IMR-90 (cell line): ENCODE data around the gene RAB11A. TPM values are rescaled to one million over a fixed set of nuclear protein-coding genes. Genes with fewer than 3 reads are reported as not detected.

Experiments used
- ATAC-seq: fragments of 200-7000 bp; cut with Tn5 transposase; 2 replicates; pipeline ENCODE4 v1.9.1; 2020; ENCODE audit warnings: low read depth, mild to moderate bottlenecking, moderate library complexity
- BruUV-seq: library from RNA; stranded (reverse); fragments of 400-500 nt; replicated peaks from 2 replicates; lab custom pipeline; 2021; lab: Mats Ljungman, UMichigan
- CTCF ChIA-PET: fragments of 300-600 bp; formaldehyde crosslinking; extraction: SDS; loops from one replicate; lab custom pipeline; 2021; ENCODE audit warnings: antibody characterized with exemption; lab: Yijun Ruan, JAX
- POLR2A ChIA-PET: fragments of 300-600 bp; sonication (Branson Sonifier 250); formaldehyde crosslinking; loops from one replicate; lab custom pipeline; 2022; ENCODE audit warnings: antibody characterized with exemption; ENCODE audit not compliant: unreplicated experiment; lab: Charles Lee
- DNase-seq: peaks from one replicate; pipeline ENCODE4 v3.0.0; 2013
- H2AFZ ChIP-seq: replicated peaks from 2 replicates; pipeline ENCODE3; 2013; ENCODE audit warnings: low read length, mild to moderate bottlenecking; ENCODE audit not compliant: poor library complexity
- H2AK5ac ChIP-seq: 2 replicates; pipeline ENCODE4 v1.6.1; 2013; ENCODE audit warnings: low read depth, low read length, inconsistent platforms
- H2AK9ac ChIP-seq: replicated peaks from 2 replicates; pipeline ENCODE3; 2013; ENCODE audit warnings: mild to moderate bottlenecking, low read depth, low read length, moderate library complexity; ENCODE audit not compliant: poor library complexity
- H2BK120ac ChIP-seq: 2 replicates; pipeline ENCODE4 v1.6.1; 2013; ENCODE audit warnings: low read depth, low read length, inconsistent platforms
- H2BK15ac ChIP-seq: 3 replicates; pipeline ENCODE4 v1.6.1; 2013; ENCODE audit warnings: low read depth, low read length, inconsistent platforms
- H2BK20ac ChIP-seq: 2 replicates; pipeline ENCODE4 v1.6.1; 2013; ENCODE audit warnings: low read depth, mild to moderate bottlenecking, inconsistent platforms, low read length, moderate library complexity
- H2BK5ac ChIP-seq: 2 replicates; pipeline ENCODE4 v1.6.1; 2013; ENCODE audit warnings: mild to moderate bottlenecking, low read depth, low read length, inconsistent platforms; ENCODE audit not compliant: poor library complexity, severe bottlenecking
- H3K14ac ChIP-seq: replicated peaks from 2 replicates; pipeline ENCODE4 v1.6.1; 2013; ENCODE audit warnings: low read depth, low read length, inconsistent platforms
- H3K18ac ChIP-seq: 2 replicates; pipeline ENCODE4 v1.6.1; 2013; ENCODE audit warnings: low read depth, low read length, control low read depth
- H3K23ac ChIP-seq: 2 replicates; pipeline ENCODE4 v1.6.1; 2013; ENCODE audit warnings: low read depth, low read length, inconsistent platforms
- H3K27ac ChIP-seq: 2 replicates; pipeline ENCODE4 v1.5.1; 2013; ENCODE audit warnings: mild to moderate bottlenecking, control low read depth, low read length; ENCODE audit not compliant: insufficient read depth
- H3K27me3 ChIP-seq: 2 replicates; pipeline ENCODE4 v1.6.1; 2013; ENCODE audit warnings: low read length; ENCODE audit not compliant: control insufficient read depth, insufficient read depth
- H3K36me3 ChIP-seq: 2 replicates; pipeline ENCODE4 v1.6.1; 2013; ENCODE audit warnings: low read length, mixed read lengths; ENCODE audit not compliant: control insufficient read depth, insufficient read depth
- H3K4ac ChIP-seq: 2 replicates; pipeline ENCODE4 v1.6.1; 2013; ENCODE audit warnings: low read depth, low read length, inconsistent platforms
- H3K4me1 ChIP-seq: 2 replicates; pipeline ENCODE4 v1.6.1; 2013; ENCODE audit warnings: low read length, mixed read lengths; ENCODE audit not compliant: control insufficient read depth, insufficient read depth
- H3K4me2 ChIP-seq: 2 replicates; pipeline ENCODE4 v1.6.1; 2013; ENCODE audit warnings: low read depth, mild to moderate bottlenecking, control low read depth, low read length, moderate library complexity
- H3K4me3 ChIP-seq: 2 replicates; pipeline ENCODE4 v1.5.1; 2013; ENCODE audit warnings: low read depth, mild to moderate bottlenecking, control low read depth, low read length, moderate library complexity; ENCODE audit not compliant: insufficient read depth
- H3K56ac ChIP-seq: 2 replicates; pipeline ENCODE4 v1.6.1; 2013; ENCODE audit warnings: low read length, inconsistent platforms; ENCODE audit not compliant: insufficient read depth; ENCODE audit errors: extremely low read depth
- H3K79me1 ChIP-seq, 2 experiments: 2 replicates each; pipeline ENCODE4 v1.6.1; 2013; ENCODE audit warnings: low read length in 2 of 2, inconsistent platforms in 1 of 2, low read depth in 1 of 2
- H3K9ac ChIP-seq: 2 replicates; pipeline ENCODE4 v1.6.1; 2013; ENCODE audit warnings: low read depth, low read length, control low read depth
- H3K9me1 ChIP-seq: 2 replicates; pipeline ENCODE4 v1.6.1; 2013; ENCODE audit warnings: low read length, inconsistent platforms; ENCODE audit not compliant: insufficient read depth
- H3K9me3 ChIP-seq: 2 replicates; pipeline ENCODE4 v1.6.1; 2013; ENCODE audit warnings: low read length; ENCODE audit not compliant: control insufficient read depth, insufficient read depth
- H4K20me1 ChIP-seq: 2 replicates; pipeline ENCODE4 v1.6.1; 2013; ENCODE audit warnings: low read length, inconsistent platforms; ENCODE audit not compliant: insufficient read depth
- H4K5ac ChIP-seq: 2 replicates; pipeline ENCODE4 v1.6.1; 2013; ENCODE audit warnings: mild to moderate bottlenecking, low read depth, low read length, control low read depth
- H4K8ac ChIP-seq, 2 experiments: 2 replicates each; pipeline ENCODE4 v1.6.1; 2013; ENCODE audit warnings: low read depth in 2 of 2, low read length in 2 of 2, control low read depth in 1 of 2, inconsistent platforms in 1 of 2
- H4K91ac ChIP-seq: 2 replicates; pipeline ENCODE4 v1.6.1; 2013; ENCODE audit warnings: low read depth, low read length, inconsistent platforms; ENCODE audit not compliant: insufficient read depth
- NFE2L2 ChIP-seq: fragments of 150-350 bp; IDR thresholded peaks from 2 replicates; pipeline ENCODE4 v1.6.1; 2016; ENCODE audit warnings: low read depth, mild to moderate bottlenecking, low read length
- RFX5 ChIP-seq: IDR thresholded peaks from 2 replicates; pipeline ENCODE4 v1.8.0; 2012; ENCODE audit warnings: low read depth, mild to moderate bottlenecking, low read length, moderate library complexity
- WGBS, 2 experiments: methylation state at CpG; one replicate each; pipeline versions ENCODE4 v1.1.5 to v1.1.7; 2013; ENCODE audit warnings: missing lambda C conversion rate in 2 of 2; ENCODE audit not compliant: insufficient read length in 1 of 2; ENCODE audit errors: extremely low coverage in 2 of 2; 5-methylcytosine and 5-hydroxymethylcytosine counted together
- dilution Hi-C: fragments of 300-500 bp; cut with HindIII; formaldehyde crosslinking; loops from one replicate; pipeline ENCODE4 v1.14.3; 2018; ENCODE audit warnings: low sequenced_read_pairs; ENCODE audit not compliant: unreplicated experiment
- in situ Hi-C: fragments of 300-500 bp; cut with MboI; formaldehyde crosslinking; loops from 3 replicates; pipeline ENCODE4 v1.14.3; 2019; ENCODE audit warnings: low sequenced_read_pairs, inconsistent platforms, mixed read lengths
- intact Hi-C: fragments of 100-400 bp; cut with micrococcal nuclease; formaldehyde crosslinking; loops from 2 replicates; pipeline ENCODE4 v1.10.0; 2022
- polyA plus RNA-seq, 3 experiments: library from polyadenylated mRNA; depleted of rRNA; stranded (reverse); fragments of >200 nt; gene quantifications; 2 replicates each; pipeline ENCODE4 v1.2.3, GENCODE V29; 2012; ENCODE audit warnings: low replicate concordance in 1 of 3
- total RNA-seq: library from RNA; depleted of rRNA; stranded (reverse); fragments of >200 nt; gene quantifications from 2 replicates; pipeline ENCODE4 v1.2.3, GENCODE V29; 2012

RAB11A gene
- total and polyA plus RNA-seq, 2 of the 4 experiments (the other 2 are of a cell fraction) = 341 to 462 TPM

GRCh38 chr15:65888981-65889380 lies 19.7 kb downstream of the RAB11A start:
- Histone ChIP-seq H3K9ac (no peak overlapping the region), H3K23ac (no peak overlapping the region), H2BK15ac (no peak overlapping the region), H3K4me1 (no peaks in the 10 kb centered on the region), H2AK9ac (no peak overlapping the region), H2AK5ac (no peak overlapping the region), H3K9me3 (no peaks in the 10 kb centered on the region), H4K91ac (no peak overlapping the region), H3K27me3 (no peaks in the 10 kb centered on the region), H3K18ac (no peak overlapping the region), H2BK120ac (no peak overlapping the region), H3K14ac (no peak overlapping the region), H4K8ac (no peak overlapping the region), H3K27ac (no peak overlapping the region), H3K56ac (no peak overlapping the region), H4K5ac (no peak overlapping the region), H3K36me3 (peaks cover 28% of the 10 kb centered on the region), H3K4me2 (no peak overlapping the region), H3K9me1 (no peaks in the 10 kb centered on the region), H2BK5ac (no peak overlapping the region), H3K4ac (no peak overlapping the region), H2AFZ (no peak overlapping the region), H3K4me3 (no peak overlapping the region), H3K79me1 (peaks cover 15 to 40% of the 10 kb centered on the region in 2 experiments), H2BK20ac (no peak overlapping the region), H4K20me1 (peaks cover 15% of the 10 kb centered on the region; the same call in 1 of the 2 replicates)
- ChIA-PET CTCF (no interaction called here), POLR2A (no interaction called here)
- in situ Hi-C loops (no loop called here), dilution Hi-C loops (no loop called here), intact Hi-C loops (no loop called here)
- TF ChIP-seq NFE2L2 (no peak), RFX5 (no peak)
- ATAC-seq = no peak
- WGBS, 2 experiments = no CpG with 5 or more reads among the region's 3 CpGs
- DNase-seq = no peak
- BruUV-seq = no TSS peak
